Stimulated activated CD8-positive, alpha-beta memory T cell treated with anti-CD3 and anti-CD28 coated beads, Interleukin-7, amount 100 ng/mL, for 1 hour (primary cell): ENCODE results near the gene IFRD1.
"Not testable (repeated sequence)": the region's sequence is repeated elsewhere in the genome, so short reads cannot be mapped to it uniquely, and the experiment has no call there.

Source experiments
- DNase-seq, 2 donors: peaks; one replicate each; pipeline ENCODE4 v3.0.0-alpha.2; 2020; ENCODE audit warnings: low read depth in 2 of 2

Gene IFRD1

GRCh38 chr7:112515989-112516388 lies 65.7 kb downstream of the IFRD1 start:
- no peak for DNase-seq

DNA sequence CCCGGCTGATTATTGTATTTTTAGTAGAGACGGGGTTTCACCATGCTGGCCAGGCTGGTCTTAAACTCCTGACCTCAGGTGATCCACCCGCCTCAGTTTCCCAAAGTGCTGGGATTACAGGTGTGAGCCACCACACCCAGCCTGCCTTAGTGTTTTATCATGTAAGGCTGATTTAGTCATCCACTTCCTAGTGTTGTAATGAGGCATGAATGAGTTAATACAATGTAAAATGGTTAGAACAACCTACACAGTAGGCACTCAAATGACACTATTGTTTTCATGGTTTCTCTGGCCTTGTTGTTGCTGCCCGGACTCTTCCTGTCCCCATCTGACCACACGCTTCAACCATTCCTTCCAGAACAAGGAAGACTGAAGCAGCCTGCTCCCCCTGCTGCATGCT lies 66.2 kb downstream of the IFRD1 start:
- not testable (repeated sequence) for DNase-seq

GRCh38 chr7:112517487-112517886 lies 67.2 kb downstream of the IFRD1 start:
- no peak for DNase-seq

DNA sequence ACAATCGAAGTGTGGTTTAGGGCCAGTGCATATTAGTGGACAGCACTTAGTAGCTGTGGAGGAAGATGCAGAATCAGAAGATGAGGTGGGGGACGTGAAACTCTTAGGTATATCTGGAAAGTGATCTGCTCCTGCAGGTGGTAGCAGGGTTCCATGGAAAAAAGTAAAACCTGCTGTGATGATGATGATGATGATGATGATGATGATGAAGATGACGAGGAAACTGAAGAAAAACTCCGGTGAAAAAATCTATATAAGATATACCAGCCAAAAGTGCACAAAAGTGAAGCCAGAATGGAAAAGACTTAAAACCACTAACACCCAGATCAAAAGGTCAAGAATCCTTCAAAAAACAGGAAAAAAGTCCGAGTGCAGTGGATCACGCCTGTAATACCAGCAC lies 70.5 kb downstream of the IFRD1 start:
- no peak for DNase-seq

GRCh38 chr7:112521942-112522341 lies 71.7 kb downstream of the IFRD1 start:
- DNase-seq = no peak

GRCh38 chr7:112523871-112524270 lies 73.6 kb downstream of the IFRD1 start:
- no peak for DNase-seq
